Measurements from ENCODE around the gene TRA2B. TPM values are rescaled to one million over a fixed set of nuclear protein-coding genes. Genes with fewer than 3 reads are reported as not detected.

TRA2B gene
- total RNA-seq, 1 donor from 2014 or later = 120 TPM

GRCh38 chr3:185929192-185930151 lies 8.3 kb downstream of the TRA2B start:
- no peaks in the 10 kb centered on the region for H3K9me3 Mint-ChIP-seq (ENCODE audit: unreplicated experiment)
- Histone ChIP-seq H3K9me3 (ENCODE audit: insufficient read depth, low read depth, low read length) (no peaks in the 10 kb centered on the region), H2AFZ (ENCODE audit: low read depth, low read length) (no peak overlapping the region), H3K9ac (ENCODE audit: low read length) (peak overlapping the region; percentile 21), H3K79me2 (ENCODE audit: insufficient read depth, low read length) (peaks cover 100% of the 10 kb centered on the region), H4K20me1 (ENCODE audit: insufficient read depth, low read length) (peaks cover 100% of the 10 kb centered on the region), H3K27me3 (ENCODE audit: insufficient read depth, low read length) (no peaks in the 10 kb centered on the region), H3K4me1 (ENCODE audit: insufficient read depth, low read length) (peaks cover 63% of the 10 kb centered on the region), H3K4me2 (ENCODE audit: low read length) (peak overlapping the region; percentile 91), H3K27ac (ENCODE audit: low read depth, low read length) (peak overlapping the region; percentile 25), H3K36me3 (ENCODE audit: insufficient read depth, low read length) (peaks cover 38% of the 10 kb centered on the region), H3K4me3 (ENCODE audit: insufficient read depth, low read depth, low read length) (peak overlapping the region; percentile 6)
- FAIRE-seq (no peak), DNase-seq (ENCODE audit: low read depth) (peak; percentile 47)
- peak overlapping the region; percentile 30 for H3K27ac Mint-ChIP-seq (ENCODE audit: unreplicated experiment)
- peaks cover 82% of the 10 kb centered on the region for H3K4me1 Mint-ChIP-seq (ENCODE audit: low read depth, unreplicated experiment)
- TF ChIP-seq CTCF (IDR thresholded peaks at IDR 0.05; ENCODE audit: insufficient read depth, low read depth, low read length) = no peak
- TF ChIP-seq EZH2 (IDR thresholded peaks at IDR 0.05; ENCODE audit: insufficient read depth, low read length) = no peak
- no peaks in the 10 kb centered on the region for H3K27me3 Mint-ChIP-seq (ENCODE audit: low read depth, unreplicated experiment)
- H3K36me3 Mint-ChIP-seq (ENCODE audit: low read depth, unreplicated experiment) = peaks cover 11% of the 10 kb centered on the region
- H3K4me3 Mint-ChIP-seq (ENCODE audit: unreplicated experiment) = peak overlapping the region; percentile 66

- peaks cover 100% of the 10 kb centered on the region for H3K79me2 ChIP-seq (ENCODE audit: insufficient read depth, low read length)
- H3K27me3 ChIP-seq (ENCODE audit: insufficient read depth, low read length) = no peaks in the 10 kb centered on the region
- FAIRE-seq (no peak), DNase-seq (ENCODE audit: low read depth) (no peak)
- peak overlapping the region; percentile 91 for H3K4me2 ChIP-seq (ENCODE audit: low read length)
- Mint-ChIP-seq H3K27me3 (ENCODE audit: low read depth, unreplicated experiment) (no peaks in the 10 kb centered on the region), H3K4me3 (ENCODE audit: unreplicated experiment) (peak overlapping the region; percentile 66), H3K9me3 (ENCODE audit: unreplicated experiment) (no peaks in the 10 kb centered on the region), H3K36me3 (ENCODE audit: low read depth, unreplicated experiment) (peaks cover 15% of the 10 kb centered on the region), H3K27ac (ENCODE audit: unreplicated experiment) (no peak overlapping the region), H3K4me1 (ENCODE audit: low read depth, unreplicated experiment) (peaks cover 78% of the 10 kb centered on the region)
- H3K4me3 ChIP-seq (ENCODE audit: insufficient read depth, low read depth, low read length) = peak overlapping the region; percentile 5
- H2AFZ ChIP-seq (ENCODE audit: low read depth, low read length) = no peak overlapping the region
- peak overlapping the region; percentile 21 for H3K9ac ChIP-seq (ENCODE audit: low read length)
- peaks cover 48% of the 10 kb centered on the region for H3K36me3 ChIP-seq (ENCODE audit: insufficient read depth, low read length)
- TF ChIP-seq CTCF (IDR thresholded peaks at IDR 0.05; ENCODE audit: insufficient read depth, low read depth, low read length) (no peak), EZH2 (IDR thresholded peaks at IDR 0.05; ENCODE audit: insufficient read depth, low read length) (no peak)
- H3K4me1 ChIP-seq (ENCODE audit: insufficient read depth, low read length) = peaks cover 63% of the 10 kb centered on the region
- H4K20me1 ChIP-seq (ENCODE audit: insufficient read depth, low read length) = peaks cover 100% of the 10 kb centered on the region
- no peaks in the 10 kb centered on the region for H3K9me3 ChIP-seq (ENCODE audit: insufficient read depth, low read depth, low read length)
- peak overlapping the region; percentile 6 for H3K27ac ChIP-seq (ENCODE audit: low read depth, low read length)
These were observed 9.3 kb downstream of the TRA2B start for GRCh38 chr3:185928496-185928895.

Data from astrocyte (in vitro differentiated cells and primary cell).